ENCODE measurements around the gene SPON2. TPM values are rescaled to one million over a fixed set of nuclear protein-coding genes. Genes with fewer than 3 reads are reported as not detected.

SPON2 gene
- polyA plus RNA-seq, 1 experiment = 132 TPM

GRCh38 chr4:1169691-1170096 is 2.7 kb downstream of the SPON2 start:
- TF ChIP-seq, protein P1, sequence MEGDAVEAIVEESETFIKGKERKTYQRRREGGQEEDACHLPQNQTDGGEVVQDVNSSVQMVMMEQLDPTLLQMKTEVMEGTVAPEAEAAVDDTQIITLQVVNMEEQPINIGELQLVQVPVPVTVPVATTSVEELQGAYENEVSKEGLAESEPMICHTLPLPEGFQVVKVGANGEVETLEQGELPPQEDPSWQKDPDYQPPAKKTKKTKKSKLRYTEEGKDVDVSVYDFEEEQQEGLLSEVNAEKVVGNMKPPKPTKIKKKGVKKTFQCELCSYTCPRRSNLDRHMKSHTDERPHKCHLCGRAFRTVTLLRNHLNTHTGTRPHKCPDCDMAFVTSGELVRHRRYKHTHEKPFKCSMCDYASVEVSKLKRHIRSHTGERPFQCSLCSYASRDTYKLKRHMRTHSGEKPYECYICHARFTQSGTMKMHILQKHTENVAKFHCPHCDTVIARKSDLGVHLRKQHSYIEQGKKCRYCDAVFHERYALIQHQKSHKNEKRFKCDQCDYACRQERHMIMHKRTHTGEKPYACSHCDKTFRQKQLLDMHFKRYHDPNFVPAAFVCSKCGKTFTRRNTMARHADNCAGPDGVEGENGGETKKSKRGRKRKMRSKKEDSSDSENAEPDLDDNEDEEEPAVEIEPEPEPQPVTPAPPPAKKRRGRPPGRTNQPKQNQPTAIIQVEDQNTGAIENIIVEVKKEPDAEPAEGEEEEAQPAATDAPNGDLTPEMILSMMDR (IDR thresholded peaks at IDR 0.05; ENCODE audit: low read depth, low read length) = no peak
- H3K9me3 ChIP-seq (ENCODE audit: control insufficient read depth, insufficient read depth, low read length) = peaks cover 24% of the 10 kb centered on the region; the same call in 1 of the 2 replicates
- H3K27me3 ChIP-seq (ENCODE audit: control insufficient read depth, insufficient read depth, low read length) = peaks cover 5% of the 10 kb centered on the region
- POLR2A ChIA-PET = interaction anchor here (0.7 kb wide), 1 partner anchor 23 kb away, joined by 3 read pairs; no protein-coding TSS in a partner anchor
- 0 out of 2 replicates have a peak overlapping the region, but pooled peaks have one; percentile 27 for H3K4me3 ChIP-seq (ENCODE audit: low read depth, low read length)
- CTCF ChIA-PET = interaction anchor here (0.7 kb wide), 1 partner anchor 168 kb away, joined by 3 read pairs; no protein-coding TSS in a partner anchor
- no peak overlapping the region for H3K27ac ChIP-seq (ENCODE audit: low read depth, low read length)
- no peak for DNase-seq (ENCODE audit: low read depth, low spot score)

GRCh38 chr4:1169171-1169671 is 3.2 kb downstream of the SPON2 start:
- TF ChIP-seq, protein P1 (IDR thresholded peaks at IDR 0.05; ENCODE audit: low read depth, low read length) = no peak
- Histone ChIP-seq H3K27me3 (ENCODE audit: control insufficient read depth, insufficient read depth, low read length) (peaks cover 5% of the 10 kb centered on the region), H3K27ac (ENCODE audit: low read depth, low read length) (no peak overlapping the region), H3K4me3 (ENCODE audit: low read depth, low read length) (peak overlapping the region; percentile 10; the same call in 1 of the 2 replicates), H3K9me3 (ENCODE audit: control insufficient read depth, insufficient read depth, low read length) (peaks cover 27% of the 10 kb centered on the region; the same call in 1 of the 2 replicates)
- ChIA-PET POLR2A (interaction anchor here (0.7 kb wide), 1 partner anchor 23 kb away, joined by 3 read pairs; no protein-coding TSS in a partner anchor), CTCF (interaction anchor here (0.7 to 1.7 kb wide), 2 partner anchors 15 to 169 kb away, joined by 3 to 4 read pairs; no protein-coding TSS in a partner anchor)
- DNase-seq (ENCODE audit: low read depth, low spot score) = no peak

DNA sequence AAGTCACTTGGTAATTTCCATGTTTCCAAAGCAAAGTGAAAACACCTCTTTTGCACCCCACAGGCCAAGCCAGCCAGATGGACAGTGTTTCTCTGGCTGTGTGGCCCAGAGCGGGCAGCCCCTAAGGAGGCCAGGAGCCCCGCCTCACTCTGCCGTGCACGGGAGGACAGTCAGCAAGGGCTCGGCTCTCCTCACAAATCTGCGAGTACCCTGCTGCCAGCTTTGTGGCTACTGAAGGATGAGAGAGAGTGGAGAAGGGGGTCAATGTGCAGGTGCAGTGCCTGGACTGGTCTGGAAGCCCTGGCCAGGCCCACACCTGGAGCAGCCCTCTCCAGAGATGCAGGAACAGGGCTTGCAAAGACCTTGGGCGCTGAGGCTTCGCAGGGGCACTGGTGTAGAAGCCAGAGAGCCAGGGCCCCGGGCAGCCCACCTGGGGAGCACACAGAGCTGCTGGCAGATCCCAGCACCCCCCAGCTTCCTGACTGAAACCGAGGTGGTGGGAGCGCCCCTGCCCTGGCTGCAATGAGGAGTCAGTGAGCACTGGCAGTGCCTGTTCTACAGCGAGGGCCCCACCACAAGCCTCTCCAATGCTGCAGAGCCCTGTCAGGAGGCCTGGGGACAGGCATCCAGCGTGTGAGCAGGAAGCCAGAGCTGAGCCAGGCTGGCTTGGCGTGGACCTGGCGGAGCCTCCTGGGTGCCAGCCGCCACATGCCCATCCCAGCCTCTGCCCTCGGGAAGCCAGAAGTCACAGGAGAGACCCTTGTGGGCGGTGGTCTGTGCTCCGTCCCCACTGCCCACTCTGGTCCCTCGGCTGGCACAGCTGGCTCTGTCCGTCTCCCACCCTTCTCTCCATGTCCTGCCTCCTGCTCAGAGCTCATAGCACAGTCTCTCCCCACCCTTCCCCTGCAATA is 3.9 kb downstream of the SPON2 start:
- ChIA-PET CTCF (interaction anchor here (0.7 to 1.8 kb wide), 5 partner anchors 14 to 170 kb away, joined by 3 to 6 read pairs (median 4); no protein-coding TSS in a partner anchor), POLR2A (interaction anchor here (0.9 to 1.4 kb wide), 2 partner anchors 31 to 81 kb away, joined by 3 read pairs; no protein-coding TSS in a partner anchor)
- TF ChIP-seq, protein P1 (IDR thresholded peaks at IDR 0.05; ENCODE audit: low read depth, low read length) = no peak
- Histone ChIP-seq H3K4me3 (ENCODE audit: low read depth, low read length) (peak overlapping the region; percentile 10; the same call in 1 of the 2 replicates), H3K27me3 (ENCODE audit: control insufficient read depth, insufficient read depth, low read length) (peaks cover 5% of the 10 kb centered on the region), H3K9me3 (ENCODE audit: control insufficient read depth, insufficient read depth, low read length) (peaks cover 27% of the 10 kb centered on the region), H3K27ac (ENCODE audit: low read depth, low read length) (no peak overlapping the region)
- no peak for DNase-seq (ENCODE audit: low read depth, low spot score)

DNA sequence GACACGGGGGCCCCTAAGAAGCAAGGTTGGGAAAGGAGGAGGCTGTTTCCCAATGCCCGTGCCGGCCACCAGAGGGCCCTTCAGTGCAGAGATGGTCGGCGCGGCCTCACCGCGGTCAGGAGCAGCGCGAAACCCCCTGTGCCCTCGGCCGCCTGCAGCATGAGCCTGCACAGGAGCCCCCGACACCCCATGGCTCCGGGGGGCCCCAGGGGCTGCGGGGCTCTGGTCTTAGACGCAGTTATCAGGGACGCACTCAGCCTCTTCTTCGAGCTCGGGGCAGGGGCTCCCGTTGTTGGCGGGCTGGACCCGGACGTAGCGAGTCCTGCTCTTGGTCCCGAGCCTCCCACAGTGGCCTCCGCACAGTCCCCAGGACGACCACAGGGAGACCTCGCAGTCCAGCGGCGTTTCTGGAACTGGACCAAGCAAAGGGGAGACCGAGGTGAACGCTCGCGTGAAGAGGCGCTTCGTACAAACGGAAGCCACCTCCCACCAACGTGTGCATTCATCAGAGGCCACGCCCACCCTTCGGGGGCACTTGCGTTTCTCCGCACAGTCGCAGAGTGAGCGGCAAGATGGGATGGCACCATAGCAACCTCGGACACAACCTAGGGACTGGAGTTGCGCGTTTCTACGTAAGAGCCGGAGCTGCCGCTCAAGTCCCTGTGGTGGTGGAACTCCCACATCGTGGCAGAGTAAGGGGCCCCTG is 5.0 kb downstream of the SPON2 start:
- CTCF ChIA-PET = interaction anchor here (0.5 to 2.2 kb wide), 12 partner anchors 11 to 514 kb away, joined by 3 to 7 read pairs (median 4); no protein-coding TSS in a partner anchor
- TF ChIP-seq, protein P1 (IDR thresholded peaks at IDR 0.05; ENCODE audit: low read depth, low read length) = peak; percentile 95
- H3K9me3 ChIP-seq (ENCODE audit: control insufficient read depth, insufficient read depth, low read length) = peaks cover 30% of the 10 kb centered on the region
- POLR2A ChIA-PET = interaction anchor here (0.9 to 1.4 kb wide), 2 partner anchors 32 to 82 kb away, joined by 3 read pairs; no protein-coding TSS in a partner anchor
- peak overlapping the region; percentile 47 for H3K27ac ChIP-seq (ENCODE audit: low read depth, low read length)
- peak overlapping the region; percentile 50 for H3K4me3 ChIP-seq (ENCODE audit: low read depth, low read length)
- DNase-seq (ENCODE audit: low read depth, low spot score) = peak; percentile 47
- peaks cover 5% of the 10 kb centered on the region for H3K27me3 ChIP-seq (ENCODE audit: control insufficient read depth, insufficient read depth, low read length)

All from AG04450 (cell line).